ENCODE results near the gene ERCC8.

Gene ERCC8

DNA sequence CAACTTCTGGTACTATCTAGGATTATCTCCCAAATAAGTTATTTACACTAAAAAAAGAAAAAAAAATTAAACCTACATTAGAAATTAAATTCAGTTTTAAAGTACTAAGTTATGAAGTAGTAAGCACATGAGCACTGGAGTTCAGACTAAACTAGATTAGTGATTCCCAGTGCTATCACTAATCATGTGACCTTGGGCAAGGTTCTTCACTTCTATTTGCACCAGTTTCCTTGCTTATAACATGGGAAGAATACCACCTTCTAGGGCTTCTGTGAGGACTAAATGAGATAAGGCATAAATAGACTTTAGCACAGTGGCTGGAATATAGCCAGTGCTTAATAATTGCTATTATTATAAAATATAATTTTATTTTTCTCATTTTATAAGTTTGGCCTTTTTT lies 111.3 kb downstream of the ERCC8 start:
- DNase-seq, result no peak

DNA sequence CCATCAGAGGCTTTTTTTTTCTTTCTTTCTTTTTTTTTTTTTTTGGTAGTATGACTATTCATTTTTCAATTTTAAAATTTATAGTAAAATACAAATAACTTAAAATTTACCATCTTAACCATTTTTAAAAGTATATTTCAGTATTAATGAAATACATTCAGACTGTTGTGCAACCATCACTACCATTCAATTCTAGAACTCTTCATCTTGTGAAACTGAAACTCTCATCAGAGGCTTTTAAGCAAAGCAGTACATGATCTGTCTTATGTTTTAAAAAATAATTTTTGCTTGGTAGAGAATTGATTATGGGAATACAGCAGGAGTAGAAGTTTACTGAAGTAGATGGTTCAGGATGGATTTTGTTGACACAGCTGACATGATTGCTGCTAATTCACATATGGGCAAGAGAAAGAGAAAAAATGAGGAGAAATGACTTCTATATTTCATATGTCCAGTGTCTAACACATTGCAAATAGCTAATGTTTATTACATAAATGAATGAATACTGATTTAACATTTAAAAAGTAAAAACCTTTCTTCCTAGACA lies 114.2 kb downstream of the ERCC8 start:
- no peak for DNase-seq

DNA sequence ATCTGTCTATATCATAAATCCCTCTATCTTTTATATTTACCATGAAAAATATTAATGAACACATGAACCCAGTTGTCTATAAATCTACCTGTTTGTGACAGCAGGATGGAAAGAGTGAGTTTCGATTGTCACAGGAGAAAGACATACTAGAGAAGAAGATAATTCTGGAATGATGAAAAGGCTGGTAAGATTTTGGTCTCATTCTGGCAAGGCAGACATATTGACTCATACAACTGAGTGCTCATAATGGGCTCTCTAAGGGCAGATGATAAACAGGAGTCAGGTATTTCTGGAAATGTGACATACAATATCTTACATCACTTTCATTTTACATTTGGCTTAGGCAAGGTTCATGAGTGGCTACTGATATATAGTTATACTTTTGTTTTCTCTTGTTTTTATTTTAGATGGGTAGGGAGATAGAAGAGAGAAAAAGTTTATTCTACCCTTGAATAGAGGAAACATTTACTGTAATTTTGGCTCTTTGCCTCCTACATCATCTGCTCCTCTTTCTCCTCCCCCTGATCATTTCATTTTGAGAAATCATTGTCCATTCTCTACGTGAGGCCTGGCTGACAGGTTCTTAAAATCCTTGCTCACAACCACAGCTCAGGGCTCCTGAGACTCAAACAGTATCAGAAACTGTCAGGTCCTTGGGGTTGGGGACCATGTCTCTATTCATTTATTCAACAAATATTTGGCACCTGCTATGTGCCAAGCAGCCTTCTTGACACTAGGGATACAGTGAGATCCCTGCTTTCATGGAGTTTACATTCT lies 115.2 kb downstream of the ERCC8 start:
- no peak for DNase-seq

DNA sequence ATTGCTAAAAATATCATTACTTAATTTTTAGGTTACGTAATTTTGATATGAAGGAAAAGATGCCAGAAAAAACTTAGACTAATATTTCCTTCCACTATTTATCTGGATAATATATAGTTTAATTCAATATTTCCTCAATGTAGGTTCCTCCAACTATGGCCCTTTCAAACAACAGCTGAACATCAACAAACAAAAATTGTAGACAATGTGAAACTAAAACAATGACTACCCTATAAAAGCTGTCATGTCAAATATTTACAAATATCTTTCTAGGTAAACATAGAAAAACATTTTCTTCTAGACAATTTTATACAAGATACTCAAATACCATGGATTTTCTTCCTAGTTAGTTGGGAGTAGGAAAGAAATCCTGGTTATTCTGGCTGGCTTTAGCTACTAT lies 117.7 kb downstream of the ERCC8 start:
- DNase-seq, result no peak

DNA sequence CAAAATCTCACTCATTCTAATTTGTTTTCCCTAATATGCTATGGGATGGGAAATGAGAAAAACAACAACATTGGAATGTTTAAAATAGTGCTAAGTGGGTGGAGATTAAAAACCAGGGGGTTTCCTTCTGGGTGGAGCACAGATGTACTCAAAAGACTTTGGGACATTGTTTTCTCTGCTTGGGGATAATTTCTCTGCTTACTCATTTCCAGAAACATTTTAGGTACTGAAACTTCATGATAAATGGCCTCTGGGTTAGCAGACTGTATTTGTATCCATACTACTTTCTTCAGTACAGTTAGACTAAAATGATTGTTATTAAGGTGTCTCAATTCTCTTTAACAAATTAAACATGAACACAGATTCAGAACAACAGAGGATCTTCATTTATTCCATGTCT lies 118.2 kb downstream of the ERCC8 start:
- no peak for DNase-seq
